Kidney epithelial cell (primary cell): ENCODE measurements around the gene ZC3H7B. TPM values are rescaled to one million over a fixed set of nuclear protein-coding genes. Genes with fewer than 3 reads are reported as not detected.

ENCODE experiments used
- DNase-seq: peaks from one replicate; pipeline ENCODE4 v3.0.0-alpha.2; 2010; ENCODE audit warnings: low read depth
- H3K27me3 ChIP-seq: 2 replicates; pipeline ENCODE4 v1.6.0; 2011; ENCODE audit warnings: low read length; ENCODE audit not compliant: control insufficient read depth, insufficient read depth
- H3K36me3 ChIP-seq: 2 replicates; pipeline ENCODE4 v1.5.1; 2011; ENCODE audit warnings: low read length; ENCODE audit not compliant: control insufficient read depth, insufficient read depth
- H3K4me3 ChIP-seq: 2 replicates; pipeline ENCODE4 v1.5.1; 2011; ENCODE audit warnings: low read depth, mild to moderate bottlenecking, control low read depth, low read length
- total RNA-seq: library from RNA; depleted of rRNA; stranded (reverse); fragments of >200 nt; gene quantifications from 2 replicates; pipeline ENCODE4 v1.2.3, GENCODE V29; 2015
- TF ChIP-seq, protein P1 (sequence below): IDR thresholded peaks from 2 replicates; pipeline ENCODE4 v1.5.1; 2011; ENCODE audit warnings: mild to moderate bottlenecking, moderate library complexity, low read length, control low read depth, inconsistent platforms; ENCODE audit not compliant: insufficient read depth, poor library complexity, severe bottlenecking

Gene ZC3H7B
- total RNA-seq, 1 donor from 2014 or later: 57.7 TPM

DNA sequence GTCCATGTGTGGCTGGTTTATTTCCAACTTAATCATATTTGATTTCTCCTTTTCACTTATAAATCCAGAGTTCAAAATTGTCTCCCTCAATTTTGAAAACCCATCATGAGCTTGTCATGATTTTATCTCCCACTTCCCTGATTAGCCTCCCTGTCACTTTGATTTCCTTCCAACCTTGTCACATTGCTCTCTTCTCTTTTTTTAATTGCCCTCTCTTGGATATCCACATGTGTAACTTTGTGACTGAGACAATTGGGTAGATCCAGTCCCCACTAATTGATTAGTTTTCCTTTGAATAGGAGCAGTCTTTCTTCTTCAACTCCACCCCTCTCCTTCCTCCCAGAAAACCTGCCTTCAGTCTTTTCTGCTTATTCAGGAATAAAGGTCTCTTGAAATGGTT is 82.8 kb downstream of the ZC3H7B start:
- no peak for DNase-seq
- H3K27me3 ChIP-seq: no peaks in the 10 kb centered on the region

DNA sequence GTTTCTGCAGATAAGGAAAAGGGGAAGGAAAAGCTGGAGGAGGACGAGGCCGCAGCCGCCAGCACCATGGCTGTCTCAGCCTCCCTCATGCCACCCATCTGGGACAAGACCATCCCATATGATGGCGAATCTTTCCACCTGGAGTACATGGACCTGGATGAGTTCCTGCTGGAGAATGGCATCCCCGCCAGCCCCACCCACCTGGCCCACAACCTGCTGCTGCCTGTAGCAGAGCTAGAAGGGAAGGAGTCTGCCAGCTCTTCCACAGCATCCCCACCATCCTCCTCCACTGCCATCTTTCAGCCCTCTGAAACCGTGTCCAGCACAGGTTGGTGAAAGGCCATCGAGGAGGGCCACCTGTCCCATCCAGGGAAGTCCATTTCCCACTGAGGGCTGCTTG is 86.0 kb downstream of the ZC3H7B start:
- no peak for DNase-seq
- TF ChIP-seq, protein P1, sequence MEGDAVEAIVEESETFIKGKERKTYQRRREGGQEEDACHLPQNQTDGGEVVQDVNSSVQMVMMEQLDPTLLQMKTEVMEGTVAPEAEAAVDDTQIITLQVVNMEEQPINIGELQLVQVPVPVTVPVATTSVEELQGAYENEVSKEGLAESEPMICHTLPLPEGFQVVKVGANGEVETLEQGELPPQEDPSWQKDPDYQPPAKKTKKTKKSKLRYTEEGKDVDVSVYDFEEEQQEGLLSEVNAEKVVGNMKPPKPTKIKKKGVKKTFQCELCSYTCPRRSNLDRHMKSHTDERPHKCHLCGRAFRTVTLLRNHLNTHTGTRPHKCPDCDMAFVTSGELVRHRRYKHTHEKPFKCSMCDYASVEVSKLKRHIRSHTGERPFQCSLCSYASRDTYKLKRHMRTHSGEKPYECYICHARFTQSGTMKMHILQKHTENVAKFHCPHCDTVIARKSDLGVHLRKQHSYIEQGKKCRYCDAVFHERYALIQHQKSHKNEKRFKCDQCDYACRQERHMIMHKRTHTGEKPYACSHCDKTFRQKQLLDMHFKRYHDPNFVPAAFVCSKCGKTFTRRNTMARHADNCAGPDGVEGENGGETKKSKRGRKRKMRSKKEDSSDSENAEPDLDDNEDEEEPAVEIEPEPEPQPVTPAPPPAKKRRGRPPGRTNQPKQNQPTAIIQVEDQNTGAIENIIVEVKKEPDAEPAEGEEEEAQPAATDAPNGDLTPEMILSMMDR: no peak
- Histone ChIP-seq H3K4me3 (no peak overlapping the region), H3K27me3 (no peaks in the 10 kb centered on the region), H3K36me3 (no peaks in the 10 kb centered on the region)

More for the DNA sequence above, 82.8 kb downstream of the ZC3H7B start:
- TF ChIP-seq, protein P1: no peak
- Histone ChIP-seq H3K4me3 (no peak overlapping the region), H3K36me3 (no peaks in the 10 kb centered on the region)

DNA sequence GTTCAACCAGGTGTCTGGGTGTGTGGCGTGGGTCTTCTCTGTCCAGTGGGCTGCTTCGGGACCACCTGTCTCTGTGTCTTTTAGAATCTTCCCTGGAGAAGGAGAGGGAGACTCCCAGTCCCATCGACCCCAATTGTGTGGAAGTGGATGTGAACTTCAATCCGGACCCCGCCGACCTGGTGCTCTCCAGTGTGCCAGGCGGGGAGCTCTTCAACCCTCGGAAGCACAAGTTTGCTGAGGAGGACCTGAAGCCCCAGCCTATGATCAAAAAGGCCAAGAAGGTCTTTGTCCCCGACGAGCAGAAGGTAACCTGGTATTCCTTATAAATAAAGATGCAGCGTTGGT is 92.7 kb downstream of the ZC3H7B start:
- no peaks in the 10 kb centered on the region for H3K27me3 ChIP-seq
- H3K36me3 ChIP-seq: no peaks in the 10 kb centered on the region
- DNase-seq: no peak
- TF ChIP-seq, protein P1: no peak
- H3K4me3 ChIP-seq: no peak overlapping the region

DNA sequence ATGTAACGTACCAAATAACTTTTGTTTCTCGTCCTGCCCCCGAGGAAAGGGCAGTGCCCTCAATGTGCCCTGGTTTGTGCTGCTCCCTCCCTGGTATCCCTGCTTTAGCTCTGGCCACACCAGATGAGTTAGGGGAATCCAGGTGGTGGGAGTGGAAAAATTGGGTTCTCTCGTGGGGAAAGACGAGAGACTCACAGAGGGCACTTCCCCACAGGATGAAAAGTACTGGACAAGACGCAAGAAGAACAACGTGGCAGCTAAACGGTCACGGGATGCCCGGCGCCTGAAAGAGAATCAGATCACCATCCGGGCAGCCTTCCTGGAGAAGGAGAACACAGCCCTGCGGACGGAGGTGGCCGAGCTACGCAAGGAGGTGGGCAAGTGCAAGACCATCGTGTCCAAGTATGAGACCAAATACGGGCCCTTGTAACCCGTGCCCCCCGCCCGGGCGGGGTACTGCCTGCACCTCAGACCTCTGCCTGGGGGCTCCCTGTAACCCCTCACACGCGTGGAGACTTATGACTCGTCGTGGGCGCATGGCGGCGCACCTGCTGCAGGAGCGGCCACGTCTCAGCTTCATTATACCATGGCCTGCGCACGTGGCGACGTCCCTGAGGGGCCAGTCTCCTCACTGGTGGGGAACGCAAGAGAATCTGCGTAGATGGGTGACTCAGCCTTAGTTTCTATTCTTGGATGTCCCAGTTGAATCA is 94.4 kb downstream of the ZC3H7B start:
- no peak for DNase-seq
- Histone ChIP-seq H3K27me3 (no peaks in the 10 kb centered on the region), H3K36me3 (no peaks in the 10 kb centered on the region), H3K4me3 (no peak overlapping the region)
- TF ChIP-seq, protein P1: no peak

DNA sequence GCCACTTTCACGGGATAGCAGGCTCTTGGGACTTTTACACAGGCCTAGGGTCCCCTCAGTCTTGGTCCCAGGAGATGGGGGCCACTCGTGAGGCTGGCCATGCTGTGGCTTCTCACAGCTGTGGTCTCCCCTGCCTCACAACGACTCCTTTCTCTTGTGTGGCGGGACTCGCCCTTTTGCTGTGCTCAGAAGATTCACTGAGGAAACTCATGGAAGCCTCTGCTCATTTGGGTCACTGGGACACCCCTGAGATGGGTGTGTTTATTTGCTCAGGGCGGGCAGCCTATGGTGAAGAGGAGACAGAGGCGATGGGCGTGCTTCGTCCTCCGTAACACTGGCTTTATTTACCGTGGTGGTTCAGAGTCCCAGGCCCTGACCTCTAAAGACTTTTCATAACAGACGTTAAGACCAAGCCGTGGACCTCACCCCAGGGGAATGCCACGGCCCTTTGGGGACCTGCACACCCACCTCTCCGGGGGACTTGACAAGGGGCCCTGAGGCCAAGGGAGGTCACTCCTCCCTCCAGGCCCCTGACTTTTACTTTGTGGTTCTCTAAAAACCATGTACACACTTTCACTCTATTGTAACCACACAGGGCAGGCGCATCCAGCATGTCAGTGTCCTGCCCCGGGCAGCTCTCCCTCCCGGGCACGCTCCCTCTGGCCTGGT is 96.0 kb downstream of the ZC3H7B start:
- Histone ChIP-seq H3K4me3 (no peak overlapping the region), H3K27me3 (no peaks in the 10 kb centered on the region), H3K36me3 (no peaks in the 10 kb centered on the region)
- DNase-seq: no peak
- TF ChIP-seq, protein P1: no peak
